Retina (tissue), 1 donor: Measurements from ENCODE around the gene SENP8.
"Not testable (repeated sequence)": the region's sequence is repeated elsewhere in the genome, so short reads cannot be mapped to it uniquely, and the experiment has no call there.

Source experiments
- DNase-seq: peaks from one replicate; pipeline ENCODE4 v3.0.0-alpha.2; 2016

SENP8 gene

GRCh38 chr15:72118017-72118978 lies at the start of gene SENP8, which contains the start of gene MYO9A:
Gene SENP8, plus strand, starts transcription at chr15:72118403. Its CDS starts 21,221 bp downstream, at chr15:72139624.
Gene MYO9A, minus strand, starts transcription at chr15:72118150. Its CDS starts 71,587 bp downstream, at chr15:72046563.
- peak; percentile 97 for DNase-seq

GRCh38 chr15:72068856-72069255 lies 49.3 kb upstream of the SENP8 start:
- DNase-seq, result no peak

- DNase-seq, result no peak
These were observed 47.3 kb upstream of the SENP8 start for GRCh38 chr15:72070817-72071447.

GRCh38 chr15:72071448-72071825 lies 46.8 kb upstream of the SENP8 start:
- not testable (repeated sequence) for DNase-seq

- no peak for DNase-seq
These were observed 43.7 kb upstream of the SENP8 start for GRCh38 chr15:72074335-72075060.

GRCh38 chr15:72077950-72078349 lies 40.3 kb upstream of the SENP8 start:
- DNase-seq, result no peak

GRCh38 chr15:72078887-72079286 lies 39.3 kb upstream of the SENP8 start:
- no peak for DNase-seq

- DNase-seq, result no peak
These were observed 36.0 kb upstream of the SENP8 start for GRCh38 chr15:72082176-72082575.

- no peak for DNase-seq
These were observed 32.0 kb upstream of the SENP8 start for GRCh38 chr15:72086010-72086697.

GRCh38 chr15:72086920-72087648 lies 31.1 kb upstream of the SENP8 start:
- no peak for DNase-seq

- DNase-seq, result no peak
These were observed 26.2 kb upstream of the SENP8 start for GRCh38 chr15:72092006-72092405.

- DNase-seq, result no peak
These were observed 25.5 kb upstream of the SENP8 start for GRCh38 chr15:72092691-72093090.

- DNase-seq, result no peak
These were observed 21.4 kb upstream of the SENP8 start for GRCh38 chr15:72096796-72097195.

- no peak for DNase-seq
These were observed 20.2 kb upstream of the SENP8 start for GRCh38 chr15:72098040-72098439.

- no peak for DNase-seq
These were observed 19.0 kb upstream of the SENP8 start for GRCh38 chr15:72099155-72099554.

- DNase-seq, result not testable (repeated sequence)
These were observed 17.7 kb upstream of the SENP8 start for GRCh38 chr15:72100551-72100950.

GRCh38 chr15:72105111-72105510 lies 13.1 kb upstream of the SENP8 start:
- no peak for DNase-seq

GRCh38 chr15:72106068-72106467 lies 12.1 kb upstream of the SENP8 start:
- no peak for DNase-seq

GRCh38 chr15:72110355-72110754 lies 7.8 kb upstream of the SENP8 start:
- DNase-seq, result no peak

- DNase-seq, result no peak
These were observed 6.1 kb upstream of the SENP8 start for GRCh38 chr15:72112116-72112515.

- no peak for DNase-seq
These were observed 5.4 kb upstream of the SENP8 start for GRCh38 chr15:72112805-72113204.
